Jurkat, Clone E6-1 (cell line): ENCODE measurements around the gene FOXN1.
A peak's percentile ranks its signal among the peaks of the same experiment; 100 is the strongest.

Experiments
- DNase-seq: peaks from one replicate; pipeline ENCODE4 v3.0.0-alpha.2; 2011; ENCODE audit warnings: low read depth, low spot score
- H3K4me3 ChIP-seq: 2 replicates; pipeline ENCODE4 v1.5.1; 2011; ENCODE audit warnings: mild to moderate bottlenecking, low read length, control low read depth, moderate library complexity

FOXN1 gene

GRCh38 chr17:28582513-28582912, 76.4 kb downstream of the FOXN1 start:
- no peak overlapping the region for H3K4me3 ChIP-seq
- no peak for DNase-seq

- no peak overlapping the region for H3K4me3 ChIP-seq
- DNase-seq: no peak
Measured at GRCh38 chr17:28584434-28584833, 78.3 kb downstream of the FOXN1 start.

GRCh38 chr17:28585851-28586250, 79.7 kb downstream of the FOXN1 start:
- H3K4me3 ChIP-seq: no peak overlapping the region

More at GRCh38 chr17:28585851-28586250, 79.7 kb downstream of the FOXN1 start:
- DNase-seq: peak; percentile 99
